IMR-90 (cell line): ENCODE measurements around the gene PDE6B. TPM values are rescaled to one million over a fixed set of nuclear protein-coding genes. Genes with fewer than 3 reads are reported as not detected.
A peak's percentile ranks its signal among the peaks of the same experiment; 100 is the strongest.

Experiments used
- ATAC-seq: fragments of 200-7000 bp; cut with Tn5 transposase; 2 replicates; pipeline ENCODE4 v1.9.1; 2020; ENCODE audit warnings: low read depth, mild to moderate bottlenecking, moderate library complexity
- BruUV-seq: library from RNA; stranded (reverse); fragments of 400-500 nt; replicated peaks from 2 replicates; lab custom pipeline; 2021; lab: Mats Ljungman, UMichigan
- CTCF ChIA-PET: fragments of 300-600 bp; formaldehyde crosslinking; extraction: SDS; loops from one replicate; lab custom pipeline; 2021; ENCODE audit warnings: antibody characterized with exemption; lab: Yijun Ruan, JAX
- POLR2A ChIA-PET: fragments of 300-600 bp; sonication (Branson Sonifier 250); formaldehyde crosslinking; loops from one replicate; lab custom pipeline; 2022; ENCODE audit warnings: antibody characterized with exemption; ENCODE audit not compliant: unreplicated experiment; lab: Charles Lee
- DNase-seq: peaks from one replicate; pipeline ENCODE4 v3.0.0; 2013
- H2AFZ ChIP-seq: replicated peaks from 2 replicates; pipeline ENCODE3; 2013; ENCODE audit warnings: low read length, mild to moderate bottlenecking; ENCODE audit not compliant: poor library complexity
- H2AK5ac ChIP-seq: 2 replicates; pipeline ENCODE4 v1.6.1; 2013; ENCODE audit warnings: low read depth, low read length, inconsistent platforms
- H2AK9ac ChIP-seq: replicated peaks from 2 replicates; pipeline ENCODE3; 2013; ENCODE audit warnings: mild to moderate bottlenecking, low read depth, low read length, moderate library complexity; ENCODE audit not compliant: poor library complexity
- H2BK120ac ChIP-seq: 2 replicates; pipeline ENCODE4 v1.6.1; 2013; ENCODE audit warnings: low read depth, low read length, inconsistent platforms
- H2BK15ac ChIP-seq: 3 replicates; pipeline ENCODE4 v1.6.1; 2013; ENCODE audit warnings: low read depth, low read length, inconsistent platforms
- H2BK20ac ChIP-seq: 2 replicates; pipeline ENCODE4 v1.6.1; 2013; ENCODE audit warnings: low read depth, mild to moderate bottlenecking, inconsistent platforms, low read length, moderate library complexity
- H2BK5ac ChIP-seq: 2 replicates; pipeline ENCODE4 v1.6.1; 2013; ENCODE audit warnings: mild to moderate bottlenecking, low read depth, low read length, inconsistent platforms; ENCODE audit not compliant: poor library complexity, severe bottlenecking
- H3K14ac ChIP-seq: replicated peaks from 2 replicates; pipeline ENCODE4 v1.6.1; 2013; ENCODE audit warnings: low read depth, low read length, inconsistent platforms
- H3K18ac ChIP-seq: 2 replicates; pipeline ENCODE4 v1.6.1; 2013; ENCODE audit warnings: low read depth, low read length, control low read depth
- H3K23ac ChIP-seq: 2 replicates; pipeline ENCODE4 v1.6.1; 2013; ENCODE audit warnings: low read depth, low read length, inconsistent platforms
- H3K27ac ChIP-seq: 2 replicates; pipeline ENCODE4 v1.5.1; 2013; ENCODE audit warnings: mild to moderate bottlenecking, control low read depth, low read length; ENCODE audit not compliant: insufficient read depth
- H3K27me3 ChIP-seq: 2 replicates; pipeline ENCODE4 v1.6.1; 2013; ENCODE audit warnings: low read length; ENCODE audit not compliant: control insufficient read depth, insufficient read depth
- H3K36me3 ChIP-seq: 2 replicates; pipeline ENCODE4 v1.6.1; 2013; ENCODE audit warnings: low read length, mixed read lengths; ENCODE audit not compliant: control insufficient read depth, insufficient read depth
- H3K4ac ChIP-seq: 2 replicates; pipeline ENCODE4 v1.6.1; 2013; ENCODE audit warnings: low read depth, low read length, inconsistent platforms
- H3K4me1 ChIP-seq: 2 replicates; pipeline ENCODE4 v1.6.1; 2013; ENCODE audit warnings: low read length, mixed read lengths; ENCODE audit not compliant: control insufficient read depth, insufficient read depth
- H3K4me2 ChIP-seq: 2 replicates; pipeline ENCODE4 v1.6.1; 2013; ENCODE audit warnings: low read depth, mild to moderate bottlenecking, control low read depth, low read length, moderate library complexity
- H3K4me3 ChIP-seq: 2 replicates; pipeline ENCODE4 v1.5.1; 2013; ENCODE audit warnings: low read depth, mild to moderate bottlenecking, control low read depth, low read length, moderate library complexity; ENCODE audit not compliant: insufficient read depth
- H3K56ac ChIP-seq: 2 replicates; pipeline ENCODE4 v1.6.1; 2013; ENCODE audit warnings: low read length, inconsistent platforms; ENCODE audit not compliant: insufficient read depth; ENCODE audit errors: extremely low read depth
- H3K79me1 ChIP-seq, 2 experiments: 2 replicates each; pipeline ENCODE4 v1.6.1; 2013; ENCODE audit warnings: low read length in 2 of 2, inconsistent platforms in 1 of 2, low read depth in 1 of 2
- H3K9ac ChIP-seq: 2 replicates; pipeline ENCODE4 v1.6.1; 2013; ENCODE audit warnings: low read depth, low read length, control low read depth
- H3K9me1 ChIP-seq: 2 replicates; pipeline ENCODE4 v1.6.1; 2013; ENCODE audit warnings: low read length, inconsistent platforms; ENCODE audit not compliant: insufficient read depth
- H3K9me3 ChIP-seq: 2 replicates; pipeline ENCODE4 v1.6.1; 2013; ENCODE audit warnings: low read length; ENCODE audit not compliant: control insufficient read depth, insufficient read depth
- H4K20me1 ChIP-seq: 2 replicates; pipeline ENCODE4 v1.6.1; 2013; ENCODE audit warnings: low read length, inconsistent platforms; ENCODE audit not compliant: insufficient read depth
- H4K5ac ChIP-seq: 2 replicates; pipeline ENCODE4 v1.6.1; 2013; ENCODE audit warnings: mild to moderate bottlenecking, low read depth, low read length, control low read depth
- H4K8ac ChIP-seq, 2 experiments: 2 replicates each; pipeline ENCODE4 v1.6.1; 2013; ENCODE audit warnings: low read depth in 2 of 2, low read length in 2 of 2, control low read depth in 1 of 2, inconsistent platforms in 1 of 2
- H4K91ac ChIP-seq: 2 replicates; pipeline ENCODE4 v1.6.1; 2013; ENCODE audit warnings: low read depth, low read length, inconsistent platforms; ENCODE audit not compliant: insufficient read depth
- MAZ ChIP-seq: IDR thresholded peaks from 2 replicates; pipeline ENCODE4 v1.6.1; 2012; ENCODE audit warnings: low read depth, mild to moderate bottlenecking, low read length, improper control_type of control experiment, moderate library complexity, borderline replicate concordance
- NFE2L2 ChIP-seq: fragments of 150-350 bp; IDR thresholded peaks from 2 replicates; pipeline ENCODE4 v1.6.1; 2016; ENCODE audit warnings: low read depth, mild to moderate bottlenecking, low read length
- POLR2A ChIP-seq: IDR thresholded peaks from 2 replicates; pipeline ENCODE4 v1.6.1; 2012; ENCODE audit warnings: mild to moderate bottlenecking, low read depth, low read length
- WGBS, 2 experiments: methylation state at CpG; one replicate each; pipeline versions ENCODE4 v1.1.5 to v1.1.7; 2013; ENCODE audit warnings: missing lambda C conversion rate in 2 of 2; ENCODE audit not compliant: insufficient read length in 1 of 2; ENCODE audit errors: extremely low coverage in 2 of 2; 5-methylcytosine and 5-hydroxymethylcytosine counted together
- dilution Hi-C: fragments of 300-500 bp; cut with HindIII; formaldehyde crosslinking; loops from one replicate; pipeline ENCODE4 v1.14.3; 2018; ENCODE audit warnings: low sequenced_read_pairs; ENCODE audit not compliant: unreplicated experiment
- in situ Hi-C: fragments of 300-500 bp; cut with MboI; formaldehyde crosslinking; loops from 3 replicates; pipeline ENCODE4 v1.14.3; 2019; ENCODE audit warnings: low sequenced_read_pairs, inconsistent platforms, mixed read lengths
- intact Hi-C: fragments of 100-400 bp; cut with micrococcal nuclease; formaldehyde crosslinking; loops from 2 replicates; pipeline ENCODE4 v1.10.0; 2022
- polyA plus RNA-seq, 3 experiments: library from polyadenylated mRNA; depleted of rRNA; stranded (reverse); fragments of >200 nt; gene quantifications; 2 replicates each; pipeline ENCODE4 v1.2.3, GENCODE V29; 2012; ENCODE audit warnings: low replicate concordance in 1 of 3
- total RNA-seq: library from RNA; depleted of rRNA; stranded (reverse); fragments of >200 nt; gene quantifications from 2 replicates; pipeline ENCODE4 v1.2.3, GENCODE V29; 2012; rRNA removed

Gene PDE6B
- total and polyA plus RNA-seq, 2 of the 4 experiments (the other 2 are of a cell fraction) = under 0.01 TPM; not detected in 1

GRCh38 chr4:718460-718859 lies 93.1 kb downstream of the PDE6B start:
- dilution Hi-C loops = no loop called here
- DNase-seq = no peak

More at GRCh38 chr4:718460-718859, 93.1 kb downstream of the PDE6B start:
- Histone ChIP-seq H3K9ac (no peak overlapping the region), H4K91ac (no peak overlapping the region), H3K9me1 (peaks cover 8% of the 10 kb centered on the region; the same call in 1 of the 2 replicates), H3K4me2 (no peak overlapping the region), H3K79me1 (peaks cover 7 to 52% of the 10 kb centered on the region in 2 experiments), H2BK5ac (no peak overlapping the region), H4K5ac (no peak overlapping the region), H2BK120ac (no peak overlapping the region), H4K8ac (no peak overlapping the region), H3K4me3 (no peak overlapping the region), H2AK5ac (no peak overlapping the region), H2AFZ (no peak overlapping the region), H3K27me3 (no peaks in the 10 kb centered on the region), H3K4me1 (peaks cover 3% of the 10 kb centered on the region), H3K56ac (no peak overlapping the region), H4K20me1 (peaks cover 77% of the 10 kb centered on the region), H3K23ac (no peak overlapping the region), H3K4ac (no peak overlapping the region), H3K27ac (no peak overlapping the region), H2BK15ac (no peak overlapping the region), H3K36me3 (peaks cover 25% of the 10 kb centered on the region), H3K18ac (no peak overlapping the region), H3K14ac (no peak overlapping the region), H2BK20ac (no peak overlapping the region), H2AK9ac (no peak overlapping the region), H3K9me3 (no peaks in the 10 kb centered on the region)
- TF ChIP-seq NFE2L2 (no peak), POLR2A (no peak), MAZ (no peak)
- ChIA-PET CTCF (no interaction called here), POLR2A (no interaction called here)
- intact Hi-C loops = no loop called here
- BruUV-seq = no TSS peak
- WGBS, 2 experiments = 84% methylated on average over 5 of the region's 8 CpGs; no CpG with 5 or more reads in 1 of the 2 experiments
- in situ Hi-C loops = no loop called here
- ATAC-seq = peak; percentile 12; the same call in 1 of the 2 replicates

Other genes with a start within 250 kb of the PDE6B start
- gene ZNF721, start 126.4 kb upstream of the PDE6B start, total RNA-seq = 10.8 and 13.6 TPM in 2 replicates
- gene ZNF721, start 126.4 kb upstream of the PDE6B start, polyA plus RNA-seq (2012; rRNA removed) = 5.1 and 5.5 TPM in 2 replicates
- 21.7 and 26.4 TPM in 2 replicates for gene PIGG, start 126.4 kb upstream of the PDE6B start, total RNA-seq
- 31.8 and 33.0 TPM in 2 replicates for gene PIGG, start 126.4 kb upstream of the PDE6B start, polyA plus RNA-seq (2012; rRNA removed)
- gene TMEM271, start 49.3 kb upstream of the PDE6B start, total RNA-seq = not detected in 2 replicates
- not detected in 2 replicates for gene TMEM271, start 49.3 kb upstream of the PDE6B start, polyA plus RNA-seq (2012; rRNA removed)
- 39.3 and 62.2 TPM in 2 replicates for gene ATP5ME, start 48.7 kb downstream of the PDE6B start, total RNA-seq
- gene ATP5ME, start 48.7 kb downstream of the PDE6B start, polyA plus RNA-seq (2012; rRNA removed) = 603 and 663 TPM in 2 replicates
- 5.0 and 9.1 TPM in 2 replicates for gene MYL5, start 49.0 kb downstream of the PDE6B start, total RNA-seq
- 16.0 and 17.8 TPM in 2 replicates for gene MYL5, start 49.0 kb downstream of the PDE6B start, polyA plus RNA-seq (2012; rRNA removed)
- under 0.01 TPM in 2 replicates for gene SLC49A3, start 63.6 kb downstream of the PDE6B start, total RNA-seq
- gene SLC49A3, start 63.6 kb downstream of the PDE6B start, polyA plus RNA-seq (2012; rRNA removed) = 0.32 and 0.36 TPM in 2 replicates
- 40.0 and 45.0 TPM in 2 replicates for gene PCGF3, start 80.3 kb downstream of the PDE6B start, total RNA-seq
- 55.3 and 59.4 TPM in 2 replicates for gene PCGF3, start 80.3 kb downstream of the PDE6B start, polyA plus RNA-seq (2012; rRNA removed)
- gene CPLX1, start 200.6 kb downstream of the PDE6B start, total RNA-seq = not detected in 2 replicates
- gene CPLX1, start 200.6 kb downstream of the PDE6B start, polyA plus RNA-seq (2012; rRNA removed) = 0.05 and 0.06 TPM in 2 replicates